Measurements from ENCODE around the gene CACNG4.

The CACNG4 gene

DNA sequence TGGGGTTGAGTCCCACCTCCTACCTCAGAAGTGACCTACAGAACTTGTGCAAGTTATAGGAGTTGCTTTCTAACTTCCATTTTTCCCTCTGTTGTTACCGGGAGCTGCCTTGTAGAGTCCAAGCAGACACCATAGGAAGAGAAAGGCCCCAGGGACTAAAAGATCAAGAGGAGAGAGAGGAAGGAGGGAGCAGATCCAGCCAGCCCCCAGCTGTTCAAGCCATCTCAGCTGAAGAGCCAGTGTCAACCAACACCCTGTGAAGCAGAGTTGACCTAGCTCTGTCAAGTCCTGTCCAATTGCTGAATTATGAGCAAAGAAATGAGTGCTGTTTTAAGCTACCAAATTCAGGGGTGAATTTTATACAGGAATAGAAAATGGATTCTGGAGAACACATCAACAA lies 34.9 kb upstream of the CACNG4 start:
- no peak overlapping the region for H3K4me2 ChIP-seq (ENCODE audit: low read length)

GRCh38 chr17:66930933-66931332 lies 33.6 kb upstream of the CACNG4 start:
- TF ChIP-seq CTCF (IDR thresholded peaks at IDR 0.05; ENCODE audit: low read depth, low read length, poor library complexity, severe bottlenecking) (no peak), EZH2phosphoT487 (IDR thresholded peaks at IDR 0.05; ENCODE audit: borderline replicate concordance, low read length) (no peak)
- Histone ChIP-seq H3K9me3 (ENCODE audit: control insufficient read depth, insufficient read depth, low read length) (no peaks in the 10 kb centered on the region), H3K4me2 (ENCODE audit: low read length) (no peak overlapping the region)

More for the DNA sequence above, 34.9 kb upstream of the CACNG4 start:
- Histone ChIP-seq H3K9me3 (ENCODE audit: control insufficient read depth, insufficient read depth, low read length) (no peaks in the 10 kb centered on the region), H4K20me1 (ENCODE audit: control insufficient read depth, insufficient read depth, low read depth, low read length) (no peaks in the 10 kb centered on the region), H3K4me3 (ENCODE audit: low read length) (no peak overlapping the region), H3K9me2 (replicated peaks; ENCODE audit: control insufficient read depth, low read length) (no peaks in the 10 kb centered on the region), H3K27me3 (ENCODE audit: control insufficient read depth, low read length) (peaks cover 10% of the 10 kb centered on the region), H3K27ac (ENCODE audit: low read depth, low read length) (no peak overlapping the region), H3K36me3 (ENCODE audit: control insufficient read depth, low read length) (no peaks in the 10 kb centered on the region), H3F3A (ENCODE audit: control insufficient read depth, insufficient read depth) (no peaks in the 10 kb centered on the region), H3K4me1 (ENCODE audit: control insufficient read depth, low read length) (no peaks in the 10 kb centered on the region), H3K79me2 (ENCODE audit: control insufficient read depth, low read length) (no peaks in the 10 kb centered on the region)
- TF ChIP-seq EZH2phosphoT487 (IDR thresholded peaks at IDR 0.05; ENCODE audit: borderline replicate concordance, low read length) (no peak), CTCF (IDR thresholded peaks at IDR 0.05; ENCODE audit: low read depth, low read length, poor library complexity, severe bottlenecking) (no peak)

GRCh38 chr17:66932311-66932710 lies 32.2 kb upstream of the CACNG4 start:
- TF ChIP-seq EZH2phosphoT487 (IDR thresholded peaks at IDR 0.05; ENCODE audit: borderline replicate concordance, low read length): no peak
- TF ChIP-seq CTCF (IDR thresholded peaks at IDR 0.05; ENCODE audit: low read depth, low read length, poor library complexity, severe bottlenecking): no peak
- no peaks in the 10 kb centered on the region for H3K4me1 ChIP-seq (ENCODE audit: control insufficient read depth, low read length)
- H3K79me2 ChIP-seq (ENCODE audit: control insufficient read depth, low read length): no peaks in the 10 kb centered on the region
- H3K4me2 ChIP-seq (ENCODE audit: low read length): no peak overlapping the region
- H3K4me3 ChIP-seq (ENCODE audit: low read length): no peak overlapping the region
- no peaks in the 10 kb centered on the region for H3F3A ChIP-seq (ENCODE audit: control insufficient read depth, insufficient read depth)
- no peaks in the 10 kb centered on the region for H4K20me1 ChIP-seq (ENCODE audit: control insufficient read depth, insufficient read depth, low read depth, low read length)
- no peaks in the 10 kb centered on the region for H3K36me3 ChIP-seq (ENCODE audit: control insufficient read depth, low read length)
- H3K9me2 ChIP-seq (replicated peaks; ENCODE audit: control insufficient read depth, low read length): no peaks in the 10 kb centered on the region
- H3K27ac ChIP-seq (ENCODE audit: low read depth, low read length): no peak overlapping the region
- H3K27me3 ChIP-seq (ENCODE audit: control insufficient read depth, low read length): no peaks in the 10 kb centered on the region
- no peaks in the 10 kb centered on the region for H3K9me3 ChIP-seq (ENCODE audit: control insufficient read depth, insufficient read depth, low read length)

More at GRCh38 chr17:66930933-66931332, 33.6 kb upstream of the CACNG4 start:
- no peaks in the 10 kb centered on the region for H3K4me1 ChIP-seq (ENCODE audit: control insufficient read depth, low read length)
- peaks cover 8% of the 10 kb centered on the region; the same call in 1 of the 2 replicates for H3K27me3 ChIP-seq (ENCODE audit: control insufficient read depth, low read length)
- H3K36me3 ChIP-seq (ENCODE audit: control insufficient read depth, low read length): no peaks in the 10 kb centered on the region
- H3F3A ChIP-seq (ENCODE audit: control insufficient read depth, insufficient read depth): no peaks in the 10 kb centered on the region
- H3K79me2 ChIP-seq (ENCODE audit: control insufficient read depth, low read length): no peaks in the 10 kb centered on the region
- no peak overlapping the region for H3K4me3 ChIP-seq (ENCODE audit: low read length)
- no peak overlapping the region for H3K27ac ChIP-seq (ENCODE audit: low read depth, low read length)
- no peaks in the 10 kb centered on the region for H3K9me2 ChIP-seq (replicated peaks; ENCODE audit: control insufficient read depth, low read length)
- no peaks in the 10 kb centered on the region for H4K20me1 ChIP-seq (ENCODE audit: control insufficient read depth, insufficient read depth, low read depth, low read length)
